ENCODE data around the gene WASF3.
"Not testable (repeated sequence)": the region's sequence is repeated elsewhere in the genome, so short reads cannot be mapped to it uniquely, and the experiment has no call there.

The WASF3 gene

DNA sequence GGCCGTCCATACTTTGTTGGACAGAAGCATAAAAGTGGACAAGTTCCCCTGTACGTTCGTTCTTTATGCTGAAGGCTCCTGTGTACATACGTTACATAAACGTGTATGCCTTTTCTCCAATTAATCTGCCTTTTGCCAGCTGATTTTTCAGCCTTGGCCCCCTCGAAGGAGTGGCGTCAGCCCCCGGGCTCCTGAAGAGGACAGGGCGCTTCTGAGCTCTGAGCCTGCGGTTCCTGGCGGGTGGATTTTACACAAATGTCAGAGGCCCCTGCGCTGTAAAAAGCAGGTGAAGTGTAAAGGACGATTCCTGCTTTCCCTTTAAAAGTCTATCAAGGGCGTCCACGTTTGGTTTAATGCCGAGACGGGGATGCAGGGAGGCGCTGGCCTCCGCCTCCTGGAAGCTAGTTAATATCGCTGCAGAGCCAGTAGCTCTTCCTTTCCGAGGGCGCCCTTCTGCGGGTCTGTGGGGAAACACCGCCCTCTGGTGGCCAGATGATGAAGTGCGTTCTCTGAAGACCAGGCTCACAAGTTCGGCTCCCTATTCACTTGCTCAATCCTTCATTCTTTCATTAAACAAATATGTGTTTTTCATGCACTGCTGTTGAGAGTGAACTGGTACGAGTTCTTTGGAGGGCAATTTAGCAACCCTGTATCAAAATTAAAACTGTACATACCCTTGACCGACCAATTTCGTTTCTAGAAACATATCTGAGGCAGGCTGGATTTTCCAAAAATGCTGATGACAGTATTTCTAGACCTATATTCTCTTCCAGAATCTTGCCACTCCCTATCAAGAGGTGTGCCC, 141.1 kb downstream of the WASF3 start:
- DNase-seq (ENCODE audit: low read depth, low spot score), result peak; percentile 27
- no peak overlapping the region for H3K27ac ChIP-seq

- no peak overlapping the region for H3K27ac ChIP-seq
- no peak for DNase-seq (ENCODE audit: low read depth, low spot score)
These were observed 141.7 kb downstream of the WASF3 start for GRCh38 chr13:26699197-26699490.

DNA sequence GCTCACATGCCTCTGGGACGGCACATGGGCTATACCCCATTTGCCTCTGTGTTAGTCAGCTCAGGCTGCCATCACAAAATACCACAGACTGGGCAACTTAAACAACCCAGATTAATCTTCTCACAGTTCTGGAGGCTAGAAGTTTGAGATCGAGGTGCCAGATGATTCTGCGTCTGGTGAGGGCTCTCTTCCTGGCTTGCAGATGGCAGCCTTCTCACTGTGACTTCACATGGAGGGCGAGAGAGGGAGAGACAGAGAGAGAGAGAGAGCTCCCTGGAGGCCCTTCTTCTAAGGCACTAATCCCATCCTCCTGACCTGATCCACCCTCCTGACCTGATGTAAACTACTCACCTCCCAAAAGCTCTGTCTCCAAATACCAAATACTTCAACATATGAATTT, 148.1 kb downstream of the WASF3 start:
- DNase-seq (ENCODE audit: low read depth, low spot score), result no peak
- H3K27ac ChIP-seq, result no peak overlapping the region

DNA sequence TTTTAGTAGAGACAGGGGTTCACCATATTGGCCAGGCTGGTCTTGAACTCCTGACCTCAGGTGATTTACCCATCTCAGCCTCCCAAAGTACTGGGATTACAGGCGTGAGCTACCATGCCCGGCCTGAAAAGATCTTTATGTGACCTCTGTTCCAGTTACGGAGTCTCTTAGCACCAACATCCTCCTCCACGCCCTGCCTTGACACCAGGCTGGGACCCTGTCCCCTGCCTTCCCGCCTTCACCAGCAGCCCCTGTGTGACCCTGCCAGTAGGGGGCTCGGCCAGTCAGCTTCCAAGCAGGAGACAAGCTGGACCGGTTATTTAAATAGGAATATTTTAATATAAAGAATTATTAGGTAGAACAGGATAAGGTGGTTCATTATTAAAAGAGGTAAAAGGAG, 148.9 kb downstream of the WASF3 start:
- no peak for DNase-seq (ENCODE audit: low read depth, low spot score)
- no peak overlapping the region for H3K27ac ChIP-seq

- H3K27ac ChIP-seq, result no peak overlapping the region
- DNase-seq (ENCODE audit: low read depth, low spot score), result peak; percentile 6
These were observed 149.9 kb downstream of the WASF3 start for GRCh38 chr13:26707122-26708006.

GRCh38 chr13:26708007-26708297, 150.5 kb downstream of the WASF3 start:
- no peak overlapping the region for H3K27ac ChIP-seq
- no peak for DNase-seq (ENCODE audit: low read depth, low spot score)

GRCh38 chr13:26709461-26709860, 152.0 kb downstream of the WASF3 start:
- no peak overlapping the region for H3K27ac ChIP-seq
- no peak for DNase-seq (ENCODE audit: low read depth, low spot score)

GRCh38 chr13:26710166-26710565, 152.7 kb downstream of the WASF3 start:
- DNase-seq (ENCODE audit: low read depth, low spot score), result no peak
- H3K27ac ChIP-seq, result no peak overlapping the region

DNA sequence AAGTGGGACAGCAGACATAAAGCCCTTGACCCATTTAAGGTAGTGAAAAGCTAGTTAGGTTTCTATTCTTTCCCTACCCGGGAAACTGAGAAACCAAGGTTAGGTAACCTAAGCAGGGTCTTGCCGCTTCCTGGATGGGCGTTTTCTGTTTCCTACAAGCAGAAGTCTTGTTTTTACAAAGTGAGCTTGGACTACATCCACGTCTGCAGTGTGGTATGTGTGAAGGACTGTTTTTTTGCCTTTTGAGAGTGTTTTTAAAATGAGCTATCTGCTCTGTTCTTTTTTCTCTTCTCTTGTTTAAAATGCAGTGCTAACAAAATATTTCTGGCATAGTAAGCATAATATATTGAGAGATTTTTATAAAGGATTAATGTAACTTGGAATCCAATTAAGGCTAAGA, 153.7 kb downstream of the WASF3 start:
- no peak overlapping the region for H3K27ac ChIP-seq
- no peak for DNase-seq (ENCODE audit: low read depth, low spot score)

DNA sequence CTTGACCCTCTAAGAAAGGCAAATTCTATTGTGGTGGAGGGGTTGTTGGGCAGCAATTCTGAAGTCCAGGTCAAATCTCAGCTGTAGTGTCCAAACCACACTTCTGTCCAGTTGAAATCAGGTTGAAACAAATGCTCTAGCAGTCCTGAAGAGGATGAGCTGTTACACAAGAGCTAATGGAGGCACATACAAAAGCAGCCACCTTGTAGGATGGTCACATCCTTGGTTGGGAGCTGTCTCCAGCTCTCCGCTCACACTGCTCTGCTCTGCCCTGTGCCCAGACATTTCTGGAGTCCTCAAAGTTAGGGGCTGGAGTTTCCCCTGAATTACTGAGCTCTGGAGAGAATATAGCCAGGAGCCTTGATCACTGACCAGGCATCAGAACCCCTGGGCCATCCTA, 155.9 kb downstream of the WASF3 start:
- DNase-seq (ENCODE audit: low read depth, low spot score), result no peak
- H3K27ac ChIP-seq, result no peak overlapping the region

DNA sequence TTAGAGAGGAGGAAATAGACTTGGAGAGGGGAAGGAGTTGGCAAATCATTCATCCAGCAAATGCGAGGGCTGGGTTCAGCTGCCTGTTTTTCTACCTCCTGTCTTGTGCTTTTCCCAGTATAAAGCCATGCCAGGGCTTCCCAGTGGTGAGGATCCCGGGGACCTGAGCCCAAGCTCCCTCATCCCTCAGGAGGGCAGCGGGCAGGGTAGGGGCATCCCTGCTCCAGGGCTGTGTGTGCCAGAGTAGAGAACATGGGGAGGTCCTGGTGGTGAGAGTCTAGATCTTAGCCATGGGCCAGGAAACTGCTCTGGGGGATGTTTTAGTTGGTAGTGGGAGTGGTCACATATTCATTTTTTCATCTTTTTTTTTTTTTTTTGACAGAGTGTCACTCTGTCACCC, 159.5 kb downstream of the WASF3 start:
- DNase-seq (ENCODE audit: low read depth, low spot score), result no peak

DNA sequence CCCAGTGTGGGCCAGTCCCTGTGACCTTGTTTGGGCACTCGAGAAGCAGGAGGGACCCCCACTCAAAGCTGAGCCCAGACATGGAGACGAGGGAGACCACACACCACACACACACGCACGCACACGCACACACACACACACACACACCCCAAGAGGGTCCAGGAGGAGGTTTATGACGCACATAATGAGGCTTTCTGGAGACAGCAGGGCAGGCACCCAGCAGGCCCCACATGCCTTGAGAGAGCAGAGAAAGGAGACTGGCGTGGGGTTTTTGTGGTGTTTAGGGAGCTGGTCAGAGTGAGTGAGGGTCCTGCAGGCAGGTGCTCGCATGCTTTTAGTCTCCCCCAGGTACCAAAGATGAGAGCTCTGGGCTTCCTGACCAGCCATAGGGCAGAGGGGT, 160.7 kb downstream of the WASF3 start:
- no peak for DNase-seq (ENCODE audit: low read depth, low spot score)

More for the DNA sequence above, 159.5 kb downstream of the WASF3 start:
- H3K27ac ChIP-seq, result no peak overlapping the region

GRCh38 chr13:26718872-26719271, 161.4 kb downstream of the WASF3 start:
- no peak for DNase-seq (ENCODE audit: low read depth, low spot score)
- no peak overlapping the region for H3K27ac ChIP-seq

More for the DNA sequence above, 160.7 kb downstream of the WASF3 start:
- H3K27ac ChIP-seq, result no peak overlapping the region

DNA sequence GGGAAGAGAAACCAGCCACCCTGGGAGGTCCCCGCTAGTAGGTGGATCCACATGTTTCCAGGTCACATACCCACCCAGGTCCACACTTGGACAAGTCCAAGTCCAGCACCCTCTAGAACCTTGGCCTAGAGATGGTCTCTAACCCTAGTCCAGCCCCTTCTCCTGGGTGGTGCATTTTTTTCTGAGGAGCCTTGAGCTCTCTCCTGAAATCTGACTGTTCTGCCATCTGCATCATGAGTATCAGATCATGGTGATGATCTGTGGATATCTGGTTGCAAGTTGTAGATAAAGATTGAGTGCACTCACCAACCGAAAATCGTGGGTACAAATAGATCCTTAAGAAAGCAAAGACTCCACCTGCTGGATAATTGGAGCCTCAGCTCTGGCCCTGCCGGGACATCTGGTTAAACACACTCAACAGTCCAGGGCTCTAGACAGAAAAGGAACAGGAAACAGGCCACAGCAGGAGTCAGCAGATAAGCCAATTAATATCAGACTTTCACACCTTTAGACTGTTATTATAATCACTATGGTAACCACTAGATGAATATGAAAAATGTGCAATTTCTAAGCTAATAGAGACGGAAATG, 162.0 kb downstream of the WASF3 start:
- no peak overlapping the region for H3K27ac ChIP-seq
- DNase-seq (ENCODE audit: low read depth, low spot score), result no peak

- no peak overlapping the region for H3K27ac ChIP-seq
- DNase-seq (ENCODE audit: low read depth, low spot score), result no peak
These were observed 164.0 kb downstream of the WASF3 start for GRCh38 chr13:26721251-26722121.

DNA sequence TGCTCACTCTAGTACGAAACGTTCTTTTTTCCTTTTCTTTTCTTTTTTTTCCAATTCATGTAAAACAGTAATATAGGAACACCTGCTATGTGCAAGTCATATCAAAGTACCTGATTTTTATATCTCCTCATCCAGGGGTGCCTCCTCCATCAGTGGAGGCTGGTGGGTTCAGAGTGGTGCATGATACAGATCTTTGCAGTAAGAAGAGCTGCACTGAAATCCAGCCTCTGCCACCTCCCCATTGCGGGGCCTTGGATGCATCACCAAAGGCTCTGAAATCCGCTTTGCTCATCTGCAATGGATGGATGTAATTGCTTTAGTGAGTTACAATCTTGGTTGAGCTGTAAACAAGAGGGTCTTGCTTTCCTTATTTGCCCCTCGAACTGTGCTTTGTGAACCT, 164.8 kb downstream of the WASF3 start:
- no peak for DNase-seq (ENCODE audit: low read depth, low spot score)
- no peak overlapping the region for H3K27ac ChIP-seq

- DNase-seq (ENCODE audit: low read depth, low spot score); H3K27ac ChIP-seq: not testable (repeated sequence)
These were observed 166.1 kb downstream of the WASF3 start for GRCh38 chr13:26723620-26724019.

DNA sequence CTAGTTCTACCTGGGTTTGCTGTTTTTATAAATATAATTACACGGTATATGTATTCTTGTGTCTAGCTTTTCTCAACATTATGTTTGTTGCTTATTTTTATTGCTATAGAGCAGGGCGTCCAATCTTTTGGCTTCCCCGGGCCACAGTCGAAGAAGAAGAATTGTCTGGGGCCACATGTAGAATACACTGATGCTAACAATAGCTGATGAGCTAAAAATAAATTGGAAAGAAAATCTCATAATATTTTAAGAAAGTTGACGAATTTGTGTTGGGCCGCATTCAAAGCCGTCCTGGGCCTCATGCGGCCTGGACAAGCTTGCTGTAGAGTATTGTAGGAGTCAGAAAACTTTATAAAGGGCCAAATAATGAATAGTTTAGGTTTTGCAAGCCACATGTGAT, 169.2 kb downstream of the WASF3 start:
- no peak overlapping the region for H3K27ac ChIP-seq
- no peak for DNase-seq (ENCODE audit: low read depth, low spot score)

DNA sequence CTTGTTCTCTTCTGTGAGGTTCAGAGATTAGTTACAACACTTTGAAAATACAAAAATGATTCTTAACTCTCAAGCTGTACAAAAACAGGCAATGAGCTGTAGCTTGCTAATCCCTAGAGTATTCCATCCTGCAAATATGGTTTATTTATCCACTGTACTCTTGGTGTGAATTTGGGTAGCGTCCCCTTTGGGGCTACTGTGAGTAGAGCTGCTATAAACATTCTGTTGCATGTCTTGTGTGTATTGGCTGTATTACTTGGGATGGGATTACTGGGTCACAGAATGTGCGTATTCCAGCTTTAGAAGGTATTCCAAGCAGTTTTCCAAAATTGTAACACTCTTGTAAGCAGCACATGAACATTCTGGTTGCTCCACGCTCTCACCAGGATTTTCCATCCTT, 169.6 kb downstream of the WASF3 start:
- no peak for DNase-seq (ENCODE audit: low read depth, low spot score)
- no peak overlapping the region for H3K27ac ChIP-seq

GRCh38 chr13:26727633-26728032, 170.2 kb downstream of the WASF3 start:
- H3K27ac ChIP-seq, result no peak overlapping the region
- peak; percentile 55 for DNase-seq (ENCODE audit: low read depth, low spot score)
